Memory B cell (primary cell): ENCODE results near the gene CERK.
A peak's percentile ranks its signal among the peaks of the same experiment; 100 is the strongest.
"Not testable (repeated sequence)": the region's sequence is repeated elsewhere in the genome, so short reads cannot be mapped to it uniquely, and the experiment has no call there.

Experiments
- ATAC-seq: fragments of 150-1000 bp; cut with Tn5 transposase; 2 replicates; pipeline ENCODE4 v1.10.0; 2021; ENCODE audit warnings: low read depth, mild to moderate bottlenecking, moderate library complexity
- DNase-seq, 2 donors: peaks; one replicate each; pipeline ENCODE4 v3.0.0; 2022; ENCODE audit warnings: low spot score in 2 of 2
- H3K27ac Mint-ChIP-seq: one replicate; pipeline ENCODE4 v1.8.0; 2022; ENCODE audit warnings: mild to moderate bottlenecking, moderate library complexity, mixed read lengths
- H3K27me3 Mint-ChIP-seq: one replicate; pipeline ENCODE4 v1.8.0; 2022; ENCODE audit warnings: mixed read lengths
- H3K36me3 Mint-ChIP-seq: one replicate; pipeline ENCODE4 v1.8.0; 2022; ENCODE audit warnings: mild to moderate bottlenecking, mixed read lengths
- H3K4me1 Mint-ChIP-seq: one replicate; pipeline ENCODE4 v1.8.0; 2022; ENCODE audit warnings: mixed read lengths
- H3K4me3 Mint-ChIP-seq: one replicate; pipeline ENCODE4 v1.8.0; 2022; ENCODE audit warnings: mild to moderate bottlenecking, moderate library complexity, mixed read lengths
- H3K9me3 Mint-ChIP-seq: one replicate; pipeline ENCODE4 v1.8.0; 2022; ENCODE audit warnings: mixed read lengths

CERK gene, protein sequence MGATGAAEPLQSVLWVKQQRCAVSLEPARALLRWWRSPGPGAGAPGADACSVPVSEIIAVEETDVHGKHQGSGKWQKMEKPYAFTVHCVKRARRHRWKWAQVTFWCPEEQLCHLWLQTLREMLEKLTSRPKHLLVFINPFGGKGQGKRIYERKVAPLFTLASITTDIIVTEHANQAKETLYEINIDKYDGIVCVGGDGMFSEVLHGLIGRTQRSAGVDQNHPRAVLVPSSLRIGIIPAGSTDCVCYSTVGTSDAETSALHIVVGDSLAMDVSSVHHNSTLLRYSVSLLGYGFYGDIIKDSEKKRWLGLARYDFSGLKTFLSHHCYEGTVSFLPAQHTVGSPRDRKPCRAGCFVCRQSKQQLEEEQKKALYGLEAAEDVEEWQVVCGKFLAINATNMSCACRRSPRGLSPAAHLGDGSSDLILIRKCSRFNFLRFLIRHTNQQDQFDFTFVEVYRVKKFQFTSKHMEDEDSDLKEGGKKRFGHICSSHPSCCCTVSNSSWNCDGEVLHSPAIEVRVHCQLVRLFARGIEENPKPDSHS

DNA sequence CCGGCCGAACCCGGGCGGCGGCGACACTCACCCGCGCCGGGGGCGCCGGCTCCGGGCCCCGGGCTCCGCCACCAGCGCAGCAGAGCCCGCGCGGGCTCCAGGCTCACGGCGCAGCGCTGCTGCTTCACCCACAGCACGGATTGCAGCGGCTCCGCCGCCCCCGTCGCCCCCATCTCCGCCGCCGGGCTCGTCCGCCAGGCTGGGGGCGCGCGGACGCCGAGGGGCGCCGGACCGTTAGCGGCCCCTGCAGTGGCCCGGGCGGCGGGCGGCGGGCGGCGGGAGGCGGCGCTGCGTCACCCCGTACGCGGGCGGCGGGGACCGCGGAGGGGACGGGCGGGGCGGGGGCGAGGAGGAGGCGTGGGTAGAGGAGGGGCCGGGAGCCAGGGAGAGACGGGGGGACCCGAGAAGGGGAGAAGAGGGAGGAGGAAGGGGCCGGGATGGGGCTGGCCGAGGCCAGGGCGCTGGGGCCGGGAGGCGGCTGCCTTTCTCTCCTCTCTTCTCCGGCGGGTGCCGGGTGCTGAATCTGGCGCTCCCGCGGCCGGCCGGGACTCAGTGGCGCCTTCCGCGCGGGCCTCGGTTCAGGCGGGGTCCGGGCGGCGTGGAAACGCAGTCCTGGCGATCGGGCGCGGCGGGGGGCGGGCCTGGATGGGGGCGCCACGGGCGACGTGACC lies at the start of gene CERK:
CERK (minus strand) TSS at position 277 of the 671 bp plus-strand sequence; CDS start at position 173, 104 bp downstream.
- peak within 1 kb of the TSS; percentile 6 for H3K27ac Mint-ChIP-seq
- H3K4me3 Mint-ChIP-seq: peak within 1 kb of the TSS; percentile 89
- H3K27me3 Mint-ChIP-seq: no peaks in the 10 kb centered on the region
- DNase-seq: peak in 1 of 2 donors; percentile 50
- ATAC-seq: peak; percentile 37
- H3K9me3 Mint-ChIP-seq: no peaks in the 10 kb centered on the region
- no peaks in the 10 kb centered on the region for H3K36me3 Mint-ChIP-seq
- peaks cover 21% of the 10 kb centered on the region for H3K4me1 Mint-ChIP-seq

DNA sequence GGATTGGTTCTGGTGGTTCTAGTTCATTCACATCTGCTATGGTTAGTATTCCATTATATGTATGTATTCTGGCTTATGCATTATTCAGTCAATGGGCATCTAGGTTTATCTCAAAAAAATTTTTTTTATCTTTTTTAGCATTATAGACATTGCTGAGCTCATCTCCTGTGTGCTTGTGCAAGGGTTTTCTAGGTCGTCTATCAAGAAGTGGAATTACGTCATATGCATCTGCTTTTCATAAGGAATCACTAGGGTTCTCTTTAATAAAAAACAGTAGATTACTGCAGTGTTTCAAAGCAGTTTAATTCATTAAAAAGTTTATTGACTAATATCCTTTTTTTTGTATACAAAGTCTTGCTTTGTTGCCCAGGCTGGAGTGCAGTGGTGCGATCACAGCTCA lies 45.7 kb upstream of the CERK start:
- no peak overlapping the region for H3K4me3 Mint-ChIP-seq
- no peak overlapping the region for H3K27ac Mint-ChIP-seq
- no peaks in the 10 kb centered on the region for H3K27me3 Mint-ChIP-seq
- peaks cover 9% of the 10 kb centered on the region for H3K36me3 Mint-ChIP-seq
- peaks cover 48% of the 10 kb centered on the region for H3K4me1 Mint-ChIP-seq
- DNase-seq (no peak), ATAC-seq (no peak)
- no peaks in the 10 kb centered on the region for H3K9me3 Mint-ChIP-seq

DNA sequence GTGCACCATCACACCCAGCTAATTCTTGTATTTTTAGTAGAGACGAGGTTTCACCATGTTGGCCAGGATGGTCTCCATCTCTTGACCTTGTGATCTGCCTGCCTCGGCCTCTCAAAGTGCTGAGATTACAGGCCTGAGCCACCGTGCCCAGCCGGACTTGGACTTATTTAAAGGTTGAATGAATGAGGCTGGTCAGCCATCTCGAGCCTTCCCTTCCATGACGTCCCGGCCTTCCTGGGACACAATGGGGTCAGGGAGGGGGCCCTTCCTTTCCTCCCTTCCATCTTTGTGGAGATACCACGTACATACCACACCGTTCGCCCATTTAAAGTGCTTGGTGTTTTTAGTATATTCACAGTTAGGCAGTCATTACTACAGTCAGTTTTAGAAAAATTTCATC lies 44.1 kb upstream of the CERK start:
- ATAC-seq, H3K27me3 Mint-ChIP-seq, H3K4me3 Mint-ChIP-seq, H3K36me3 Mint-ChIP-seq, H3K9me3 Mint-ChIP-seq, DNase-seq: not testable (repeated sequence)
- peak overlapping the region; percentile 62 for H3K27ac Mint-ChIP-seq
- H3K4me1 Mint-ChIP-seq: peaks cover 50% of the 10 kb centered on the region

DNA sequence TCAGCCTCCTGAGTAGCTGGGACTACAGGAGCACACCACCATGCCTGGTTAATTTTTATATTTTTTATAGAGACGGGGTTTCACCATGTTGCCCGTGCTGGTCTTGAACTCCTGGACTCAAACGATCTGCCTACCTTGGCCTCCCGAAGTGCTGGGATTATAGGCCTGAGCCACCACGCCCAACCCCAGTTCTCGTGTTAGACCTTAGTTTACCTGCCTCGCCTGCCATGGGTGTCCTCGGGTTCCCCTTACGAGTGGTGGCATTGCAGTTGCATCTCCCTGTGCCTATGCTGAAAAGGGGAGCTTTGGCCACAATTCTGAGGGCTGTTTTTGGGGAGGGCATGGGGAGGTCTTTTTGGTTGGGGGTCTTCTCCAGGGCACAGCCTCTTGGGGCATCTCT lies 43.2 kb upstream of the CERK start:
- Mint-ChIP-seq H3K27ac (no peak overlapping the region), H3K27me3 (no peaks in the 10 kb centered on the region), H3K4me3 (no peak overlapping the region), H3K36me3 (peaks cover 4% of the 10 kb centered on the region), H3K9me3 (no peaks in the 10 kb centered on the region), H3K4me1 (peaks cover 56% of the 10 kb centered on the region)
- DNase-seq (no peak), ATAC-seq (no peak)

DNA sequence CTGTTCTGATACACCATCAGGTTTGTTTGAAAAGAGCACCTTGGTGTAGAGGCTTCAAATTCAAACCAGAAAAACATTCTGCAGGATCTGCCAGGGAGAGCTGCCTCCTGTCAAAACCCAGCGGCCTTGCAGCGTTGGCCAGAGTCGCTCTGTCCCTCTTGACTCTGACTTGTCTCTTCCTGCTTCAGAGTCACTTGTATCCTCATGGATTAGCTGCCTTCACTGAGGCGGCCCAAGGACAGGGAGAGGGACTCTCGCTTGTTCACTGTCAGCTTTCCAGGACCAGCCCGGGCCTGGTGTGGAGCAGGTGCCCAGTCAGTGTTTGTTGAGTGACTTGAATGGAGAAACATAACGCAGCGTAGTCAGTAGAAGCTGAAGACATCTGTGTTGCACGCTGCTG lies 42.4 kb upstream of the CERK start:
- H3K4me1 Mint-ChIP-seq: peaks cover 61% of the 10 kb centered on the region
- no peaks in the 10 kb centered on the region for H3K27me3 Mint-ChIP-seq
- H3K36me3 Mint-ChIP-seq: peaks cover 7% of the 10 kb centered on the region

DNA sequence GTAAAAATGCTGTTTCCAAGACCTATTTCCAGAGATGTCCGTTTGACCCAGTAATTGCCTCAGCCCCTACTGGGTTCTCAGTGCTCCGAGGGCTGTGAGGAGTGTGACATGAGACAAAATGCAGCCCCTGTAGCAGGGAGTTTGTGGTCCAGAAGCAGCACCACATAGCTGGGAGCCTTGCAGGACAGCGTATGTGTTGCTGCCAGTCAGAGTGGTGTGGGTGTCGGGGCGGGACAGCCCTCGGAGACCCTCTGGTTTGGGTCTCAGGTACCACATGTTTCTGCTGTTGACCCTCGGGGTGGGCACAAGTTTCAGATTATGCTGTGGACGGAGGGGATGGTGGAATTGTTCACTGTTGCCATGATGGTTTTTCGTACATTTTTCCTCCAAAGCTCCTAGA lies 41.6 kb upstream of the CERK start:
- no peak for ATAC-seq
- H3K4me1 Mint-ChIP-seq: peaks cover 63% of the 10 kb centered on the region
- H3K4me3 Mint-ChIP-seq: no peak overlapping the region
- DNase-seq: no peak
- no peaks in the 10 kb centered on the region for H3K27me3 Mint-ChIP-seq
- peaks cover 7% of the 10 kb centered on the region for H3K36me3 Mint-ChIP-seq
- no peaks in the 10 kb centered on the region for H3K9me3 Mint-ChIP-seq
- H3K27ac Mint-ChIP-seq: no peak overlapping the region

More for the DNA sequence above, 42.4 kb upstream of the CERK start:
- H3K9me3 Mint-ChIP-seq: no peaks in the 10 kb centered on the region
- H3K4me3 Mint-ChIP-seq: no peak overlapping the region
- H3K27ac Mint-ChIP-seq: no peak overlapping the region
- DNase-seq (no peak), ATAC-seq (no peak)

DNA sequence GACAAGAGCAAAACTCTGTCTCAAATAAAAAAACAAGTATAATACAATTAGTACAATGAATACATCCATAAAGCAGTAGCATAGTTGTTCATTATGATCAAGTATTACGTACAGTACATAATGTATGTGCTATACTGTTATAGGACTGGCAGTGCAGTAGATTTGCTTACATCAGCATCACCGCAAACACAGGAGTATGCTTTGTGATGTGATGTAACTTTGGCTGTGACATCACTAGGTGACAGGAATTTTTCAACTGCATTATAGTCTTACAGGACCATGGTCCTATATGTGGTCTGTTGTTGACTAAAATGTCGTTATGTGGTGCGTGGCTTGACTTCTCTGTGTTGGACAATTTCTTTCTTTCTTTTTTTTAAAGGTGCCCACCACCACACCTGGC lies 41.0 kb upstream of the CERK start:
- Mint-ChIP-seq H3K27me3 (no peaks in the 10 kb centered on the region), H3K27ac (no peak overlapping the region), H3K4me3 (no peak overlapping the region), H3K4me1 (peaks cover 65% of the 10 kb centered on the region), H3K36me3 (peaks cover 7% of the 10 kb centered on the region), H3K9me3 (no peaks in the 10 kb centered on the region)
- ATAC-seq (no peak), DNase-seq (no peak)

DNA sequence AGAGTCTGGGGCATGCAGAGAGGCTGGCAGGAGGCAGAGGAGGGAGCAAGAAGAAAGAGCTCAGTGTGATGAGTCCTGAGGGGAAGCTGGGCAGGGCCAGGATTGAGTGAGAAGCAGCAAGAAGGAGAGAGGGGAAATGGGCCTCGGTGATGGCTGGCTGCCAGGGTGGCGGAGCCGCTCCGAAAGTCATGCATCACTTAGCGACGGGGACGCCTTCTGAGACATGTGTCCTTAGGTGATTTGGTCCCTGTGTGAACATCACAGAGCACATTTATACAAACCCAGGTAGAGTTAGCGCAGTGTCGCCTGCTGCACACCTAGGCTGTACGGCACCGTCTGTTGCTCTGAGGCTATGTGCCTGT lies 39.5 kb upstream of the CERK start:
- ATAC-seq: peak; percentile 48
- Mint-ChIP-seq H3K27ac (peak overlapping the region; percentile 89), H3K36me3 (peaks cover 5% of the 10 kb centered on the region), H3K4me1 (peaks cover 67% of the 10 kb centered on the region), H3K4me3 (peak overlapping the region; percentile 74), H3K27me3 (no peaks in the 10 kb centered on the region), H3K9me3 (no peaks in the 10 kb centered on the region)
- DNase-seq: peak; percentile 52 to 62

DNA sequence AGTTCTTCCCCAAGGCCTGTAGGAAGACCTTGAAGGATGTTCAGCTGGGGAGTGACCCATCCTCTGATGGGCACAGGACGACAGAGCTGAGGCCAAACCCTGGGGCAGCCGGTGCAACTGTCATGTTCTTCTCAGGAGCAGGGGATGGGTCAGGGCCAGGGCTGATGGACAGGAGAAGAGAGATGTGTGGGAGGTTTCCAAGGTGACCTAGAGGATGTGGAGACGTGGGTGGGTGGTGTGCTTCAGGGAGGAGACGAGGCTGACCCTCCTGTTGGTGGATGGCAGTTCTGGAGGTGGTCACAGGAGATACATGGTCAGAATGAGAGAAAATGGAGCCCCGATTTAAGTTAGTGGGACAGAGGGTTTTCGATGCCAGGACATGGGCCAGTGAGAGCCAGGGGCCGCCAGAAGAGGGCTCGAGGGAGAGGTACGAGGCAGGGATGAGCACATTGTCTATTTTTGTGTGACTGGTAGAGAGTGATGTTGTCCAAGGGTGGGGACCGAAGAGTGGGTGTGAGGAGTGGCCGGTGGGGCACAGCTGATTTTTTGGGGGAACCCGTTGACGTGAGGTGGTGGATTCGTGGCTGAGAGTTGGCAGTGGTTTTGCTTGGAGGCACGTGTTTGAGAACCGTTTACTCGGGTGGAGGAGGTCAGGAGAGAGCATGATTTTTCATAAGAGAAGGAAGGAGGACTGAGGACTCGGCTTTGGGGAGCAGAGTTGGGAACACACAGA lies 39.0 kb upstream of the CERK start:
- peak; percentile 1 for ATAC-seq
- H3K36me3 Mint-ChIP-seq: peaks cover 5% of the 10 kb centered on the region

DNA sequence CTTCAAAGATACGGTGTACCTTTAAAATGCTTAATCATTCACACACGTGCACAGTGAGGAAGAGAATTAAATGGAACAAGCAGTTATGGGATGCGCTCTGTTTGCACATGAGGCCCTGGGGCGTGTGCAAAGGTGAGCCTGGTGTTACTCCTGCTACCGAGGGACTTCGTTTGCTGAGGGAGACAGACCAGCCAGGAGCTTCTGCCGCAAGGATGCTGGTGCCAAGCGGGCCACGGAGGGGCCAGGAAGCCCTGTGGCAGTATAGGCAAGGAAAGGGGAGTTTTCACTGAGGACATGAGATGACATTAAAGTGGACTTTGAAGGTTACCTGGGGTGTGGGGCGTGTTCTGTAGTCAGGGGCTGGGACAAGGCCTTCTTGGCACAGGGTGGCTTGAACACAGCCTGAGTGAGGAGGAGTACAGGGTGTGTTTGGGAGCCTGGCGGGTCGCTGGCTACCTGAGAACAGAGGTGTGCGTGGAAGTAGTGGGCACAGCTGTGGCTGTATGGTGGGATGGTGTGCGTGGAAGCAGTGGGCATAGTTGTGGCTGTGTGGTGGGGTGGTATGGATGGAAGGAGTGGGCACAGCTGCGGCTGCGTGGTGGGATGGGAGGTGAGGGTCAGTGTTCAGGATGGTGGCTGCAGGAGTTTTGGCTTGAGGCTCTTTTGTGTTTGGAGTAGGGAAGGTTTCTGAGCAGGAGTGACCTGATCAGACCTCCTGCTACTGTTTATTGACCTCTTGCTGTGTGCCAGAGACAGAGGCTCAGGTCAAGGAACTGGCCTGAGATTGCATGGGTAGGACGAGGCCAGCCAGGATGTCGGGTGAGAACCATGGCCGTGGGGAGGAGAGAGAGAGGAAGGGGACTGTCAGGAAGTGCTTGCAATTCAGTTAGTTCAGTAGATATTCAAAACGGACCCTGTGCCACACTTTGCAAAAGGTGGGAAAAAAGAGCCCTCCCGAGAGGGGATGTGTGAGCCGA lies 38.1 kb upstream of the CERK start:
- H3K36me3 Mint-ChIP-seq: peaks cover 5% of the 10 kb centered on the region

More for the DNA sequence above, 39.0 kb upstream of the CERK start:
- peak overlapping the region; percentile 74 for H3K4me3 Mint-ChIP-seq
- DNase-seq: no peak
- H3K27ac Mint-ChIP-seq: peak overlapping the region; percentile 89
- no peaks in the 10 kb centered on the region for H3K9me3 Mint-ChIP-seq
- peaks cover 63% of the 10 kb centered on the region for H3K4me1 Mint-ChIP-seq
- H3K27me3 Mint-ChIP-seq: no peaks in the 10 kb centered on the region

DNA sequence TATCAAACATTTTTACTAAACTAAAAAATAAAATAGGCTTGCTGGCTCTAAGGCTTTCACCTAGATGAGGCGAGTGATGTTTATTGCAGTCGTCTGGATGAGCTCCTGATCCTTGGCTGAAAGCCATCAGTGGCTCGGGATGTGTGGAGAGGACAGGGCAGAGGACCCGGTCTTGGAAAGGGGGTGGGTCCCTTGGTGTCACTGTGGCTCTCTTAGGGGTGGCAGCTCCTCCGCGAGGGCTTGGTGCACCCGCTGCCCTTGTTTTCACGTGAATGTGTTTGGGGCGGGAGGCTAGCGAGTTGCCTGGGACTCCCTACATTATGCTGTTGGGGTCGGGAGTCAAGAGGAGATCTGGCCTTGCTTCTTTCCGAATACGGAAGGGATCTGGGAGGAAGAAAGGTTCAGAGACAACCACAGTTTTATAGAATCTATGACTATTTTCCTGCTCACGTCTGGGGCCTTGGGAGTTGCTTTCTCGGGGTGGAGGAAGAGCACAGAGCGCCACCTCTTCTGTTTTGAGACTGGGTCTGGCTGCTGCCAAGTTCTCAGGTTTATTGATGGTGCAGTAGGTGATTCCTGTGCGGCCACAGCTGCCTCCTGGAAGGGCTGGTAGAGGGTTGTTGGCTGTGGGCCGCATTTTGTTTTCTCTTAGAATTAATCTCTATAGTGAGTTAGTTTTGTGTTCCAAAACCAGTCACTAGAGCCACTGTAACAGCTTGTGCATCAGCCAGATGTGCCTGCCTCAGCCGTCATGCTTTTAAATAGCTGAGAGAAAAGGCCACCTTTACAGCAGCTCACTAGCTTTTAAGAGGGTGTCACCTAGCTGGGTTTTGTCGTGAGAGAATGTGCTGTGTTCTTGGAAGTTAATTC lies 37.2 kb upstream of the CERK start:
- H3K9me3 Mint-ChIP-seq: no peaks in the 10 kb centered on the region
- no peak for DNase-seq
- peaks cover 62% of the 10 kb centered on the region for H3K4me1 Mint-ChIP-seq
- no peaks in the 10 kb centered on the region for H3K27me3 Mint-ChIP-seq
- peak overlapping the region; percentile 74 for H3K4me3 Mint-ChIP-seq
- peak overlapping the region; percentile 89 for H3K27ac Mint-ChIP-seq
- H3K36me3 Mint-ChIP-seq: peaks cover 5% of the 10 kb centered on the region
- ATAC-seq: no peak

More for the DNA sequence above, 38.1 kb upstream of the CERK start:
- DNase-seq (no peak), ATAC-seq (no peak)
- peak overlapping the region; percentile 74 for H3K4me3 Mint-ChIP-seq
- no peaks in the 10 kb centered on the region for H3K9me3 Mint-ChIP-seq
- H3K4me1 Mint-ChIP-seq: peaks cover 57% of the 10 kb centered on the region
- H3K27me3 Mint-ChIP-seq: no peaks in the 10 kb centered on the region
- peak overlapping the region; percentile 89 for H3K27ac Mint-ChIP-seq

DNA sequence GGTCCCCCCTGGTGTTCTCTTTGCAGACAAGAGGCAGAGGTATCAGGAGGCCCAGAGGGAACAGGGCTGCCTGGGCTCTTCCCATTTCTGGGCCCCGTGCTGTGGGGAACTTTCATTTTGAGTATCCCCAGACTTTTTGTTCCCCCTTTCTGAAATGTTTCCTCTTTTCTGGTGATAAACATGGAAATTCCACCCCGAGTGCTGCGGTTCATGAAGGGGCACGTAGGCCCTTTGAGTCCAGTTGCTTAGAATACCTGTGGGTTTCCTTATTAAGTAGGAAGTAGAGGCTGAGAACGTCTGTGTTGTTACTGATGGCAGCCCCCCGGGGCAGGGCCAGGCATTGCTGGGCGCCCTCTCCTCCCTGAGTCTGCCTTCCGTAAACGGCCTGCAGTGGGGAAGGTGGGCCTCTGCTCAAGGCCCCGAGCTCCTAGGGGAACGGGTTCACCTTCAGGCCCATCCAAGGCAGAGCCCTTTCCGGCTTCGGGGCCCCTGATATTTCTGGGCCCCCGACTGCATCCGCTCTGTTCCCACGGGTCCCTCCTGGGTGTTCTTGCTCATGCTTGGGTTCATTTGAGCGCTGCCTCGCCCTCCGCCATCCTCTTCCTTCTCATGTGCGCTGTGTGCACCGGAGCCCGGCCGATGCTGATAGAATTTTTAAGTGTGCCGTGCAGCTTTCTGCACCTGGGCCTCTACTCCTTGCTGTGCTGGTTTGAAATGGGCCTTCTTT lies 36.4 kb upstream of the CERK start:
- peaks cover 7% of the 10 kb centered on the region for H3K36me3 Mint-ChIP-seq
- peak; percentile 38 to 55 for DNase-seq
- no peaks in the 10 kb centered on the region for H3K27me3 Mint-ChIP-seq
- H3K9me3 Mint-ChIP-seq: no peaks in the 10 kb centered on the region
- ATAC-seq: peak; percentile 50
- H3K27ac Mint-ChIP-seq: peak overlapping the region; percentile 89
- H3K4me3 Mint-ChIP-seq: peak overlapping the region; percentile 74
- H3K4me1 Mint-ChIP-seq: peaks cover 67% of the 10 kb centered on the region
